ENCODE measurements around the gene NEURL1.

GRCh38 chr10:103583871-103584215 lies 90.3 kb downstream of the NEURL1 start:
- TF ChIP-seq POLR2A (IDR thresholded peaks at IDR 0.05), result no peak
- no peak for TF ChIP-seq CTCF (IDR thresholded peaks at IDR 0.05 in 4 of 5, conservative IDR thresholded peaks at IDR 0.05 in 1 of 5)
